Liver (tissue), 9 donors: ENCODE data around the gene CACNA1S. TPM values are rescaled to one million over a fixed set of nuclear protein-coding genes. Genes with fewer than 3 reads are reported as not detected.

Experiments
- DNase-seq: peaks from one replicate; pipeline ENCODE4 v3.0.0-alpha.2; 2017; ENCODE audit warnings: low spot score
- H3K27ac ChIP-seq, 2 donors: one replicate each; pipeline ENCODE4 v1.7.0; 2013; ENCODE audit warnings: inconsistent platforms in 2 of 2, low read length in 2 of 2, control low read depth in 1 of 2, low read depth in 1 of 2, mild to moderate bottlenecking in 1 of 2
- H3K27me3 ChIP-seq, 4 donors: one replicate each; pipeline versions ENCODE4 v1.6.1 to v1.7.0; 2013; ENCODE audit warnings: low read length in 3 of 4, inconsistent platforms in 1 of 4, mild to moderate bottlenecking in 1 of 4, moderate library complexity in 1 of 4; ENCODE audit not compliant: control insufficient read depth in 4 of 4, insufficient read depth in 4 of 4
- H3K36me3 ChIP-seq, 4 donors: one replicate each; pipeline versions ENCODE4 v1.6.1 to v1.7.0; 2013; ENCODE audit warnings: low read length in 3 of 4, mild to moderate bottlenecking in 3 of 4, low read depth in 1 of 4, moderate library complexity in 1 of 4; ENCODE audit not compliant: control insufficient read depth in 4 of 4, insufficient read depth in 3 of 4
- H3K4me1 ChIP-seq, 4 donors: one replicate each; pipeline versions ENCODE4 v1.6.1 to v1.7.0; 2013; ENCODE audit warnings: low read length in 3 of 4, mild to moderate bottlenecking in 3 of 4, moderate library complexity in 1 of 4; ENCODE audit not compliant: control insufficient read depth in 4 of 4, insufficient read depth in 4 of 4
- H3K4me3 ChIP-seq, 3 donors: one replicate each; pipeline versions ENCODE4 v1.6.1 to v1.7.0; 2013; ENCODE audit warnings: low read length in 3 of 3, control low read depth in 1 of 3, low read depth in 1 of 3, mild to moderate bottlenecking in 1 of 3
- H3K9ac ChIP-seq, 2 donors: one replicate each; pipeline ENCODE4 v1.7.0; 2013; ENCODE audit warnings: low read length in 2 of 2, mild to moderate bottlenecking in 2 of 2, moderate library complexity in 2 of 2, control low read depth in 1 of 2, low read depth in 1 of 2
- H3K9me3 ChIP-seq, 4 donors: one replicate each; pipeline versions ENCODE4 v1.6.1 to v1.7.0; 2013; ENCODE audit warnings: low read length in 3 of 4; ENCODE audit not compliant: control insufficient read depth in 4 of 4
- EGR1 ChIP-seq, 2 donors: IDR thresholded peaks; 2 replicates each; pipeline ENCODE4 v1.6.1; 2016 to 2018; ENCODE audit warnings: antibody characterized with exemption in 2 of 2, low read depth in 2 of 2
- FOXA1 ChIP-seq: IDR thresholded peaks from 2 replicates; pipeline ENCODE4 v1.6.1; 2016; ENCODE audit warnings: antibody characterized with exemption
- FOXA2 ChIP-seq: IDR thresholded peaks from 2 replicates; pipeline ENCODE4 v1.6.1; 2016; ENCODE audit warnings: antibody characterized with exemption
- GABPA ChIP-seq, 2 donors: IDR thresholded peaks in 1 of 2; conservative IDR thresholded peaks in 1 of 2; 2 replicates each; pipeline ENCODE4 v1.6.1; 2016; ENCODE audit warnings: antibody characterized with exemption in 2 of 2, mild to moderate bottlenecking in 1 of 2, moderate library complexity in 1 of 2
- HNF4A ChIP-seq, 2 donors: conservative IDR thresholded peaks; 2 replicates each; pipeline ENCODE4 v1.6.1; 2016; ENCODE audit warnings: antibody characterized with exemption in 2 of 2, mild to moderate bottlenecking in 2 of 2
- HNF4G ChIP-seq: IDR thresholded peaks from 2 replicates; pipeline ENCODE4 v1.6.1; 2016; ENCODE audit warnings: antibody characterized with exemption
- JUND ChIP-seq, 2 donors: IDR thresholded peaks; 2 replicates each; pipeline ENCODE4 v1.6.1; 2016; ENCODE audit warnings: antibody characterized with exemption in 2 of 2
- MAX ChIP-seq: IDR thresholded peaks from 2 replicates; pipeline ENCODE4 v1.6.1; 2016; ENCODE audit warnings: antibody characterized with exemption
- RAD21 ChIP-seq, 2 donors: IDR thresholded peaks; 2 replicates each; pipeline ENCODE4 v1.6.1; 2016; ENCODE audit warnings: antibody characterized with exemption in 2 of 2, mild to moderate bottlenecking in 2 of 2
- SP1 ChIP-seq: IDR thresholded peaks from 2 replicates; pipeline ENCODE4 v1.6.1; 2018; ENCODE audit warnings: antibody characterized with exemption, mild to moderate bottlenecking
- YY1 ChIP-seq: IDR thresholded peaks from 2 replicates; pipeline ENCODE4 v1.6.1; 2016; ENCODE audit warnings: antibody characterized with exemption, mild to moderate bottlenecking
- WGBS: extraction: QIAGEN DNeasy Blood & Tissue Kit; methylation state at CpG from one replicate; pipeline ENCODE4 v1.1.7; 2013; 5-methylcytosine and 5-hydroxymethylcytosine counted together
- polyA plus RNA-seq, 2 donors: library from polyadenylated mRNA; stranded (reverse) in 1 of 2; unstranded in 1 of 2; fragments of 200-250 nt in 1 of 2; fragments of >200 nt in 1 of 2; fragmentation: Nextera tagmentation in 1 of 2; extraction: Ambion mirVana in 1 of 2; gene quantifications; one replicate each; pipeline versions ENCODE4 v1.2.1 to v1.2.3, GENCODE V29; 2013 to 2015
- total RNA-seq, 2 donors: library from RNA; depleted of rRNA; stranded (reverse); fragments of >200 nt; gene quantifications; one replicate each; pipeline ENCODE4 v1.2.3, GENCODE V29; 2014
- TF ChIP-seq, protein P1 (sequence below): IDR thresholded peaks from 2 replicates; pipeline ENCODE4 v1.6.1; 2016; ENCODE audit warnings: antibody characterized with exemption, mild to moderate bottlenecking
- TF ChIP-seq, protein P2 (sequence below): IDR thresholded peaks from 2 replicates; pipeline ENCODE4 v1.6.1; 2016; ENCODE audit warnings: antibody characterized with exemption
- donor health status: healthy.
- donor health status: healthy.
- donor health status: healthy.
- donor health status: healthy.
- donor health status: healthy.

Gene CACNA1S
- total and polyA plus RNA-seq, 4 donors: under 0.01 to 0.33 TPM; not detected in 2

GRCh38 chr1:201038186-201038876, 73.9 kb downstream of the CACNA1S start:
- no peaks in the 10 kb centered on the region for H3K9me3 ChIP-seq
- TF ChIP-seq HNF4A (conservative IDR thresholded peaks at IDR 0.05) (no peak), JUND (IDR thresholded peaks at IDR 0.05) (no peak), MAX (no peak), YY1 (no peak)

DNA sequence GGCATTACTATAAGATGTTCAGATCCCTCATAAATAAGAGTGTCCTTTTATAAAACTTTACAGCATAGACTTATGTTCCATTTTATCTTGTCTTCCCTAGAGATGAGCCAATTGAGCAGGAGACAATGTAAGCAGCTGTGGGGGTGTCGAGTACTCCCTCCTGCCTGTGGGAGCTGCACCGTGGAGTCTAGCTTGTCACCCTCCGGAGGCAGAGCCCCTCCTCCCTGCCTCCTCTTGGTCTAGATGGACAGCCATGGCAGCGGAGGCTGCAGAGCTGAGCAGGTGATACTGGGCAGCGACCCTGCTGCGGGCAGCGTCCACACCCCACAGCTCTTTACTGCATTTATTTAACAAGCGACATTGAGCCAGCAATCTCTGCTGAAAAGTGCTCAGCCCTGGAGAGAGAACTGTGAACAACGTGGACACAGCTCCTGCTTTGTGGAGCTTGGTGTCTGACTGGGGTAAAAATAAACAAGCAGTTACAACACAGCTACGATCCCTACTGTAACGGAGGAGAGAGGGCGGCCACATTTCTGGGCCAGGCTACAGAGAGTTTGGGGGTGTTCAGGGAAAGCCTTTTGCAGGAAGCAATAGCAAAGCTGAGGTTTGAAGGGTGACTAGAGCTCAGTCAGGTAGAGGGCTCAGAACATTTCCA, 75.9 kb downstream of the CACNA1S start:
- peaks cover 0 to 8% (median 0%) of the 10 kb centered on the region in 4 donors for H3K27me3 ChIP-seq
- H3K4me1 ChIP-seq: no peaks in the 10 kb centered on the region
- H3K9ac ChIP-seq: no peak overlapping the region
- no peaks in the 10 kb centered on the region for H3K36me3 ChIP-seq
- no peak overlapping the region for H3K27ac ChIP-seq
- no peaks in the 10 kb centered on the region for H3K9me3 ChIP-seq
- WGBS: 44% methylated on average over 12 of the region's 12 CpGs
- TF ChIP-seq FOXA1 (no peak), EGR1 (IDR thresholded peaks at IDR 0.05; ENCODE audit: low read depth in 2 of 2) (no peak), FOXA2 (no peak), HNF4G (no peak), SP1 (no peak), RAD21 (IDR thresholded peaks at IDR 0.05) (no peak)
- TF ChIP-seq, protein P1, sequence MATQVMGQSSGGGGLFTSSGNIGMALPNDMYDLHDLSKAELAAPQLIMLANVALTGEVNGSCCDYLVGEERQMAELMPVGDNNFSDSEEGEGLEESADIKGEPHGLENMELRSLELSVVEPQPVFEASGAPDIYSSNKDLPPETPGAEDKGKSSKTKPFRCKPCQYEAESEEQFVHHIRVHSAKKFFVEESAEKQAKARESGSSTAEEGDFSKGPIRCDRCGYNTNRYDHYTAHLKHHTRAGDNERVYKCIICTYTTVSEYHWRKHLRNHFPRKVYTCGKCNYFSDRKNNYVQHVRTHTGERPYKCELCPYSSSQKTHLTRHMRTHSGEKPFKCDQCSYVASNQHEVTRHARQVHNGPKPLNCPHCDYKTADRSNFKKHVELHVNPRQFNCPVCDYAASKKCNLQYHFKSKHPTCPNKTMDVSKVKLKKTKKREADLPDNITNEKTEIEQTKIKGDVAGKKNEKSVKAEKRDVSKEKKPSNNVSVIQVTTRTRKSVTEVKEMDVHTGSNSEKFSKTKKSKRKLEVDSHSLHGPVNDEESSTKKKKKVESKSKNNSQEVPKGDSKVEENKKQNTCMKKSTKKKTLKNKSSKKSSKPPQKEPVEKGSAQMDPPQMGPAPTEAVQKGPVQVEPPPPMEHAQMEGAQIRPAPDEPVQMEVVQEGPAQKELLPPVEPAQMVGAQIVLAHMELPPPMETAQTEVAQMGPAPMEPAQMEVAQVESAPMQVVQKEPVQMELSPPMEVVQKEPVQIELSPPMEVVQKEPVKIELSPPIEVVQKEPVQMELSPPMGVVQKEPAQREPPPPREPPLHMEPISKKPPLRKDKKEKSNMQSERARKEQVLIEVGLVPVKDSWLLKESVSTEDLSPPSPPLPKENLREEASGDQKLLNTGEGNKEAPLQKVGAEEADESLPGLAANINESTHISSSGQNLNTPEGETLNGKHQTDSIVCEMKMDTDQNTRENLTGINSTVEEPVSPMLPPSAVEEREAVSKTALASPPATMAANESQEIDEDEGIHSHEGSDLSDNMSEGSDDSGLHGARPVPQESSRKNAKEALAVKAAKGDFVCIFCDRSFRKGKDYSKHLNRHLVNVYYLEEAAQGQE: no peak
- no peak for DNase-seq
- H3K4me3 ChIP-seq: no peak overlapping the region

More at GRCh38 chr1:201038186-201038876, 73.9 kb downstream of the CACNA1S start:
- H3K27ac ChIP-seq: no peak overlapping the region
- 91% methylated on average over 10 of the region's 10 CpGs for WGBS
- H3K4me3 ChIP-seq: no peak overlapping the region
- H3K4me1 ChIP-seq: no peaks in the 10 kb centered on the region
- no peak overlapping the region for H3K9ac ChIP-seq
- no peak for DNase-seq
- no peaks in the 10 kb centered on the region for H3K36me3 ChIP-seq
- H3K27me3 ChIP-seq: peaks cover 0 to 8% (median 0%) of the 10 kb centered on the region in 4 donors

GRCh38 chr1:201034671-201035070, 77.6 kb downstream of the CACNA1S start:
- Histone ChIP-seq H3K27me3 (peaks cover 0 to 8% (median 0%) of the 10 kb centered on the region in 4 donors), H3K4me3 (no peak overlapping the region), H3K4me1 (no peaks in the 10 kb centered on the region), H3K36me3 (no peaks in the 10 kb centered on the region), H3K27ac (no peak overlapping the region), H3K9me3 (no peaks in the 10 kb centered on the region), H3K9ac (no peak overlapping the region)
- TF ChIP-seq HNF4G (no peak), GABPA (IDR thresholded peaks at IDR 0.05 in 1 of 2, conservative IDR thresholded peaks at IDR 0.05 in 1 of 2) (no peak), YY1 (no peak), RAD21 (IDR thresholded peaks at IDR 0.05) (no peak), EGR1 (IDR thresholded peaks at IDR 0.05; ENCODE audit: low read depth in 2 of 2) (no peak)
- TF ChIP-seq, protein P1: no peak
- TF ChIP-seq, protein P2, sequence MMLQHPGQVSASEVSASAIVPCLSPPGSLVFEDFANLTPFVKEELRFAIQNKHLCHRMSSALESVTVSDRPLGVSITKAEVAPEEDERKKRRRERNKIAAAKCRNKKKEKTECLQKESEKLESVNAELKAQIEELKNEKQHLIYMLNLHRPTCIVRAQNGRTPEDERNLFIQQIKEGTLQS: no peak
- no peak for DNase-seq
- 90% methylated on average over 4 of the region's 4 CpGs for WGBS
